AG04449 (cell line): ENCODE measurements around the gene KRTAP4-9.
"Not testable (repeated sequence)": the region's sequence is repeated elsewhere in the genome, so short reads cannot be mapped to it uniquely, and the experiment has no call there.

Experiments used
- CTCF ChIA-PET: fragments of 350-600 bp; formaldehyde crosslinking; extraction: SDS; loops from one replicate; lab custom pipeline; 2021; ENCODE audit warnings: antibody characterized with exemption; lab: Yijun Ruan, JAX
- POLR2A ChIA-PET: fragments of 400-600, 350-600 bp; formaldehyde crosslinking; extraction: SDS; loops from one replicate; lab custom pipeline; 2020; ENCODE audit warnings: antibody characterized with exemption, inconsistent platforms; lab: Yijun Ruan, JAX
- DNase-seq: peaks from one replicate; pipeline ENCODE4 v3.0.0-alpha.2; 2010; ENCODE audit warnings: low read depth, low spot score
- H3K4me3 ChIP-seq: 2 replicates; pipeline ENCODE4 v1.5.1; 2011; ENCODE audit warnings: low read depth, mild to moderate bottlenecking, control low read depth, low read length
- TF ChIP-seq, protein P1 (sequence below): IDR thresholded peaks from one replicate; pipeline ENCODE4 v1.5.1; 2011; ENCODE audit warnings: mild to moderate bottlenecking, moderate library complexity, low read length, control low read depth, inconsistent platforms; ENCODE audit not compliant: insufficient read depth; ENCODE audit errors: missing control alignments

Gene KRTAP4-9

DNA sequence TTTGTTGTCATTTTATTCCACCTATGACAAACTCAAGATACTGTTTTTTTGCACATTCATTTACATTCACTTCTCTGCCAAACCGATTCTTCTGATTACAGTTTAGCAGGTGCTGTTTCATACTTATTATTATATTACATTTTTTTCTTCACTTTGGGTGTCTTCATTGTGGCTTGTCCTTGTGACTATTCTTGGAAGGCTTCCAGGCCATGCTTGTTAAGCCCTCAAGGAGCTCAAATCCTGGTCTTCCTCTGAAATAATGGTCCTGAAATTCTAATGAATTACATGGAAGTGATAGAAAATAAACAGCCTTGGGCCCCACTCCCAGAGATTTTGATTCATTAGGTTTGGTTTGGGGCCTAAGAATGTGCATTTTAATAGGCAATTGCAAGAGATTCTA is 40.9 kb upstream of the KRTAP4-9 start:
- TF ChIP-seq, protein P1, sequence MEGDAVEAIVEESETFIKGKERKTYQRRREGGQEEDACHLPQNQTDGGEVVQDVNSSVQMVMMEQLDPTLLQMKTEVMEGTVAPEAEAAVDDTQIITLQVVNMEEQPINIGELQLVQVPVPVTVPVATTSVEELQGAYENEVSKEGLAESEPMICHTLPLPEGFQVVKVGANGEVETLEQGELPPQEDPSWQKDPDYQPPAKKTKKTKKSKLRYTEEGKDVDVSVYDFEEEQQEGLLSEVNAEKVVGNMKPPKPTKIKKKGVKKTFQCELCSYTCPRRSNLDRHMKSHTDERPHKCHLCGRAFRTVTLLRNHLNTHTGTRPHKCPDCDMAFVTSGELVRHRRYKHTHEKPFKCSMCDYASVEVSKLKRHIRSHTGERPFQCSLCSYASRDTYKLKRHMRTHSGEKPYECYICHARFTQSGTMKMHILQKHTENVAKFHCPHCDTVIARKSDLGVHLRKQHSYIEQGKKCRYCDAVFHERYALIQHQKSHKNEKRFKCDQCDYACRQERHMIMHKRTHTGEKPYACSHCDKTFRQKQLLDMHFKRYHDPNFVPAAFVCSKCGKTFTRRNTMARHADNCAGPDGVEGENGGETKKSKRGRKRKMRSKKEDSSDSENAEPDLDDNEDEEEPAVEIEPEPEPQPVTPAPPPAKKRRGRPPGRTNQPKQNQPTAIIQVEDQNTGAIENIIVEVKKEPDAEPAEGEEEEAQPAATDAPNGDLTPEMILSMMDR: no peak
- H3K4me3 ChIP-seq: no peak overlapping the region
- DNase-seq: no peak
- POLR2A ChIA-PET: no interaction called here
- CTCF ChIA-PET: interaction anchor here (1.4 to 1.5 kb wide), 2 partner anchors 258 to 485 kb away, joined by 3 to 5 read pairs; no protein-coding TSS in a partner anchor

GRCh38 chr17:41065016-41065689 is 40.0 kb upstream of the KRTAP4-9 start:
- not testable (repeated sequence) for H3K4me3 ChIP-seq, DNase-seq
- ChIA-PET CTCF (interaction anchor here (1.4 kb wide), 2 partner anchors 258 to 484 kb away, joined by 3 read pairs; no protein-coding TSS in a partner anchor), POLR2A (interaction anchor here (1.4 kb wide), 1 partner anchor 108 kb away, joined by 4 read pairs; no protein-coding TSS in a partner anchor)

GRCh38 chr17:41065829-41066624 is 39.2 kb upstream of the KRTAP4-9 start, which contains the start of gene KRTAP2-4:
KRTAP2-4 (minus strand) TSS chr17:41065879; CDS start chr17:41065845, 34 bp downstream.
- POLR2A ChIA-PET: interaction anchor here (1.0 to 1.4 kb wide), 4 partner anchors 9 to 482 kb away, joined by 3 to 7 read pairs (median 4); no protein-coding TSS in a partner anchor
- TF ChIP-seq, protein P1: no peak

DNA sequence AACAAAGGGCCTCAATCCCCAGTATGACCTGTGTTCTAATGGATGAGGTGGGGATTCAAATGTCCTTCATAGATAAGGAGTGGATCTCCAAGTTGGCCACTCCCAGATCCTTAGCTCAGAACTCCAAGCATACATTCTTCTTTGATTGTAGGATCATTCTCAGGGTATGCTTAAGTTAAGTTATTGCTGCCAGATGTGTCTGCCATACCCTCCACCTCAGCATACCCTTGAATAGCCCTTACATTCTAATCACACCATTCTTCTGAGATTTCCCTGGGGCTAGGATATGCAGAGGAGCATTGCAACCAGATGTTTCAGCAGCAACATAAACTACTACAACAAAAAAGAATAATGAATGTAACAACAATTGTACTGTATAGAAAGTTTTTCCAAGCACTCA is 37.9 kb upstream of the KRTAP4-9 start:
- TF ChIP-seq, protein P1: no peak
- CTCF ChIA-PET: interaction anchor here (1.0 kb wide), 1 partner anchor 158 kb away, joined by 3 read pairs; no protein-coding TSS in a partner anchor

More at GRCh38 chr17:41065829-41066624, 39.2 kb upstream of the KRTAP4-9 start, which contains the start of gene KRTAP2-4:
- H3K4me3 ChIP-seq: no peak within 1 kb of the TSS
- CTCF ChIA-PET: interaction anchor here (1.3 to 1.4 kb wide), 2 partner anchors 256 to 483 kb away, joined by 3 to 5 read pairs; no protein-coding TSS in a partner anchor
- DNase-seq: peak; percentile 86

GRCh38 chr17:41069031-41069430 is 36.2 kb upstream of the KRTAP4-9 start:
- H3K4me3 ChIP-seq: no peak overlapping the region
- POLR2A ChIA-PET: no interaction called here

More for the DNA sequence above, 37.9 kb upstream of the KRTAP4-9 start:
- no peak for DNase-seq
- no peak overlapping the region for H3K4me3 ChIP-seq
- POLR2A ChIA-PET: interaction anchor here (1.2 kb wide), 1 partner anchor 157 kb away, joined by 7 read pairs; no protein-coding TSS in a partner anchor

More at GRCh38 chr17:41069031-41069430, 36.2 kb upstream of the KRTAP4-9 start:
- TF ChIP-seq, protein P1: no peak
- no peak for DNase-seq
- CTCF ChIA-PET: no interaction called here
